ENCODE results near the gene RHBDD1. TPM values are rescaled to one million over a fixed set of nuclear protein-coding genes. Genes with fewer than 3 reads are reported as not detected.

The RHBDD1 gene
- total RNA-seq, 1 donor from 2014 or later: 31.3 TPM

DNA sequence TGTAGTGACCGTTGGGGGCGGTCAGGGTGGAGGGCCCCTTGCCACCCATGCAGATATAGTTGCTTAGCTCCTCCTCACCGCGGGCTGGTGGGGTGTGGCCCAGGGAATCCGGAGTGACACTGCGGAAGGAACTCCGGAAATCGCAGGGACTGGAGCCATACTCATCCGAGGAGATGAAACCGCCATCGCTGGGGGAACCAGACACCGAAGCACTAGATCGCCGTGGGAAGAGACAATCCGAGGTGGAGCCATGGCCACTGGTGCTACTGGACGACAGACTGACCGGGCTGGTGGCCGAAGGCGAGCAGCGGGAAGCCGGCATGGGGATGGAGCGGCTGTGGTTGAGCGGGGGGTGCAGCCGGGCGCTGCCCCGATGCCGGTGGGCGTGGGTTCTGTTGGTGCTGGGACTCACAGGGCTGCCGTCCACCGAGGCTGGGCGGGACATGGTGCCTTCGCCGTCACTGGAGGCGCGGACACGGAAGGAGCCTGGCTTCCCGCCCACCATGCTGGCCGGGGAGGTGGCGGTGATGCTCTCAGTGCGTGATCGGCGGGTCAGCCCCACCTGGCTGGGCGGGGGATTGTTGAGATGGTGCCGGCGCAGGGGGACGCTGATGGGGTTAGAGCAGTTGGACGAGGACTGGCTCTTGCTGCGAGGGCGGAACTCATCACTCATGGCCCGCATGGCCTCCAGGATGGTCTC lies 38.4 kb upstream of the RHBDD1 start:
- Histone ChIP-seq H3K4me3 (ENCODE audit: insufficient read depth, low read depth, low read length) (peak overlapping the region; percentile 72), H3K27me3 (ENCODE audit: insufficient read depth, low read length) (no peaks in the 10 kb centered on the region), H3K9ac (ENCODE audit: low read length) (peak overlapping the region; percentile 93), H3K36me3 (ENCODE audit: insufficient read depth, low read length) (peaks cover 3% of the 10 kb centered on the region), H3K79me2 (ENCODE audit: insufficient read depth, low read length) (peaks cover 72% of the 10 kb centered on the region), H2AFZ (ENCODE audit: low read depth, low read length) (no peak overlapping the region), H3K27ac (ENCODE audit: low read depth, low read length) (no peak overlapping the region), H3K4me1 (ENCODE audit: insufficient read depth, low read length) (peaks cover 50% of the 10 kb centered on the region), H4K20me1 (ENCODE audit: insufficient read depth, low read length) (peaks cover 40% of the 10 kb centered on the region), H3K4me2 (ENCODE audit: low read length) (peak overlapping the region; percentile 82), H3K9me3 (ENCODE audit: insufficient read depth, low read depth, low read length) (no peaks in the 10 kb centered on the region)
- FAIRE-seq (no peak), DNase-seq (ENCODE audit: low read depth) (no peak)
- H3K4me1 Mint-ChIP-seq (ENCODE audit: low read depth, unreplicated experiment): peaks cover 21% of the 10 kb centered on the region
- H3K36me3 Mint-ChIP-seq (ENCODE audit: low read depth, unreplicated experiment): peaks cover 29% of the 10 kb centered on the region
- H3K27ac Mint-ChIP-seq (ENCODE audit: unreplicated experiment): peak overlapping the region; percentile 24
- H3K4me3 Mint-ChIP-seq (ENCODE audit: unreplicated experiment): peak overlapping the region; percentile 87
- H3K9me3 Mint-ChIP-seq (ENCODE audit: unreplicated experiment): no peaks in the 10 kb centered on the region
- no peaks in the 10 kb centered on the region for H3K27me3 Mint-ChIP-seq (ENCODE audit: low read depth, unreplicated experiment)
- TF ChIP-seq CTCF (IDR thresholded peaks at IDR 0.05; ENCODE audit: insufficient read depth, low read depth, low read length) (no peak), EZH2 (IDR thresholded peaks at IDR 0.05; ENCODE audit: insufficient read depth, low read length) (no peak)

- Histone ChIP-seq H3K27me3 (ENCODE audit: insufficient read depth, low read length) (no peaks in the 10 kb centered on the region), H3K4me2 (ENCODE audit: low read length) (peak overlapping the region; percentile 82), H3K9me3 (ENCODE audit: insufficient read depth, low read depth, low read length) (no peaks in the 10 kb centered on the region), H3K79me2 (ENCODE audit: insufficient read depth, low read length) (peaks cover 66% of the 10 kb centered on the region), H3K4me3 (ENCODE audit: insufficient read depth, low read depth, low read length) (peak overlapping the region; percentile 72), H2AFZ (ENCODE audit: low read depth, low read length) (peak overlapping the region; percentile 44), H4K20me1 (ENCODE audit: insufficient read depth, low read length) (peaks cover 40% of the 10 kb centered on the region), H3K27ac (ENCODE audit: low read depth, low read length) (peak overlapping the region; percentile 88), H3K4me1 (ENCODE audit: insufficient read depth, low read length) (peaks cover 46% of the 10 kb centered on the region), H3K9ac (ENCODE audit: low read length) (peak overlapping the region; percentile 93), H3K36me3 (ENCODE audit: insufficient read depth, low read length) (peaks cover 3% of the 10 kb centered on the region)
- Mint-ChIP-seq H3K36me3 (ENCODE audit: low read depth, unreplicated experiment) (peaks cover 29% of the 10 kb centered on the region), H3K9me3 (ENCODE audit: unreplicated experiment) (no peaks in the 10 kb centered on the region), H3K4me3 (ENCODE audit: unreplicated experiment) (peak overlapping the region; percentile 87), H3K27ac (ENCODE audit: unreplicated experiment) (no peak overlapping the region), H3K4me1 (ENCODE audit: low read depth, unreplicated experiment) (peaks cover 22% of the 10 kb centered on the region), H3K27me3 (ENCODE audit: low read depth, unreplicated experiment) (no peaks in the 10 kb centered on the region)
- no peak for TF ChIP-seq CTCF (IDR thresholded peaks at IDR 0.05; ENCODE audit: insufficient read depth, low read depth, low read length)
- TF ChIP-seq EZH2 (IDR thresholded peaks at IDR 0.05; ENCODE audit: insufficient read depth, low read length): no peak
- DNase-seq (ENCODE audit: low read depth) (no peak), FAIRE-seq (no peak)
Observed at GRCh38 chr2:226797989-226798421, 37.8 kb upstream of the RHBDD1 start.
